ENCODE data around the gene IFIT3.

DNA sequence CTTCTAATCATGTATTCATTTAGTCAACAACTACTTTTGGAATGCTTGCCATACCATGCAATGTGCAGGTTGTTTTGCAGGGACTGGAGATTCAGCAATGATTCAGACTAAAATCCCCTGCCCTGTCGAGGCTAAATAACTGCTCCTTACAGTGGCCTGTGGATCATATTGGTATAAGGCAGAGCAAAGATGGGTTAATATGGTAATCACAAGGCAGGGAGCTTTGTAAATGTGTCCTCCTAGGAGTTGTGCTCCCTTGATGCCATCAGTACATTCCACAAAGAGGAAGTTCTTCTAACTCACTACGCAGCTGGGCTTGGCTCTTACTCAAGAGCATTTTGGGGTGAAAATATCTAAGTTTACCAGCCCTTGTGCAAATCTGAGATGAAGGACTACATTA is 26.6 kb upstream of the IFIT3 start:
- TF ChIP-seq, protein P1, sequence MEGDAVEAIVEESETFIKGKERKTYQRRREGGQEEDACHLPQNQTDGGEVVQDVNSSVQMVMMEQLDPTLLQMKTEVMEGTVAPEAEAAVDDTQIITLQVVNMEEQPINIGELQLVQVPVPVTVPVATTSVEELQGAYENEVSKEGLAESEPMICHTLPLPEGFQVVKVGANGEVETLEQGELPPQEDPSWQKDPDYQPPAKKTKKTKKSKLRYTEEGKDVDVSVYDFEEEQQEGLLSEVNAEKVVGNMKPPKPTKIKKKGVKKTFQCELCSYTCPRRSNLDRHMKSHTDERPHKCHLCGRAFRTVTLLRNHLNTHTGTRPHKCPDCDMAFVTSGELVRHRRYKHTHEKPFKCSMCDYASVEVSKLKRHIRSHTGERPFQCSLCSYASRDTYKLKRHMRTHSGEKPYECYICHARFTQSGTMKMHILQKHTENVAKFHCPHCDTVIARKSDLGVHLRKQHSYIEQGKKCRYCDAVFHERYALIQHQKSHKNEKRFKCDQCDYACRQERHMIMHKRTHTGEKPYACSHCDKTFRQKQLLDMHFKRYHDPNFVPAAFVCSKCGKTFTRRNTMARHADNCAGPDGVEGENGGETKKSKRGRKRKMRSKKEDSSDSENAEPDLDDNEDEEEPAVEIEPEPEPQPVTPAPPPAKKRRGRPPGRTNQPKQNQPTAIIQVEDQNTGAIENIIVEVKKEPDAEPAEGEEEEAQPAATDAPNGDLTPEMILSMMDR (conservative IDR thresholded peaks at IDR 0.05; ENCODE audit: low read length), result no peak
- no peak for TF ChIP-seq EZH2phosphoT487 (IDR thresholded peaks at IDR 0.05; ENCODE audit: borderline replicate concordance, low read depth, low read length)
